ENCODE results near the gene TREML1. TPM values are rescaled to one million over a fixed set of nuclear protein-coding genes. Genes with fewer than 3 reads are reported as not detected.

The TREML1 gene
- total RNA-seq, 3 donors from 2014 or later (not counting 1 experiment from before 2014, with no cell fraction given): 1.4 to 8.6 (median 3.4) TPM

- Histone ChIP-seq H3K4me1 (ENCODE audit: control insufficient read depth, insufficient read depth, low read length) (peaks cover 21% of the 10 kb centered on the region), H3K27ac (ENCODE audit: low read length) (no peak overlapping the region), H3K4me3 (ENCODE audit: low read length) (no peak overlapping the region), H3K36me3 (ENCODE audit: control insufficient read depth, insufficient read depth, low read length) (no peaks in the 10 kb centered on the region), H3K9me3 (ENCODE audit: control insufficient read depth, insufficient read depth, low read length) (no peaks in the 10 kb centered on the region), H3K27me3 (ENCODE audit: control insufficient read depth, insufficient read depth, low read length) (peaks cover 3% of the 10 kb centered on the region)
- no peak for ATAC-seq
- TF ChIP-seq, protein P1, sequence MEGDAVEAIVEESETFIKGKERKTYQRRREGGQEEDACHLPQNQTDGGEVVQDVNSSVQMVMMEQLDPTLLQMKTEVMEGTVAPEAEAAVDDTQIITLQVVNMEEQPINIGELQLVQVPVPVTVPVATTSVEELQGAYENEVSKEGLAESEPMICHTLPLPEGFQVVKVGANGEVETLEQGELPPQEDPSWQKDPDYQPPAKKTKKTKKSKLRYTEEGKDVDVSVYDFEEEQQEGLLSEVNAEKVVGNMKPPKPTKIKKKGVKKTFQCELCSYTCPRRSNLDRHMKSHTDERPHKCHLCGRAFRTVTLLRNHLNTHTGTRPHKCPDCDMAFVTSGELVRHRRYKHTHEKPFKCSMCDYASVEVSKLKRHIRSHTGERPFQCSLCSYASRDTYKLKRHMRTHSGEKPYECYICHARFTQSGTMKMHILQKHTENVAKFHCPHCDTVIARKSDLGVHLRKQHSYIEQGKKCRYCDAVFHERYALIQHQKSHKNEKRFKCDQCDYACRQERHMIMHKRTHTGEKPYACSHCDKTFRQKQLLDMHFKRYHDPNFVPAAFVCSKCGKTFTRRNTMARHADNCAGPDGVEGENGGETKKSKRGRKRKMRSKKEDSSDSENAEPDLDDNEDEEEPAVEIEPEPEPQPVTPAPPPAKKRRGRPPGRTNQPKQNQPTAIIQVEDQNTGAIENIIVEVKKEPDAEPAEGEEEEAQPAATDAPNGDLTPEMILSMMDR (IDR thresholded peaks at IDR 0.05): no peak
- Mint-ChIP-seq H3K27ac (no peak overlapping the region), H3K4me1 (peaks cover 9 to 25% of the 10 kb centered on the region in 2 donors), H3K9me3 (no peaks in the 10 kb centered on the region), H3K36me3 (no peaks in the 10 kb centered on the region), H3K27me3 (ENCODE audit: low read depth in 2 of 2) (peaks cover 8 to 12% of the 10 kb centered on the region in 2 donors), H3K4me3 (no peak overlapping the region)
- intact Hi-C loops (cut with micrococcal nuclease): loop anchor here (5.0 kb wide), 1 partner anchor 174 kb away; no protein-coding TSS in a partner anchor
- 60% methylated on average over 1 of the region's 1 CpG for WGBS (ENCODE audit: insufficient coverage)
- no peak for DNase-seq
Observed at GRCh38 chr6:41181566-41181965, 27.4 kb upstream of the TREML1 start.

- Mint-ChIP-seq H3K4me1 (peaks cover 9 to 17% of the 10 kb centered on the region in 2 donors), H3K27me3 (ENCODE audit: low read depth in 2 of 2) (peaks cover 18 to 24% of the 10 kb centered on the region in 2 donors), H3K27ac (no peak overlapping the region), H3K9me3 (no peaks in the 10 kb centered on the region), H3K4me3 (no peak overlapping the region), H3K36me3 (no peaks in the 10 kb centered on the region)
- intact Hi-C loops (cut with micrococcal nuclease): no loop called here
- no peak overlapping the region for H3K4me3 ChIP-seq (ENCODE audit: low read length)
- ATAC-seq (no peak), DNase-seq (no peak)
- no peaks in the 10 kb centered on the region for H3K9me3 ChIP-seq (ENCODE audit: control insufficient read depth, insufficient read depth, low read length)
- no peaks in the 10 kb centered on the region for H3K36me3 ChIP-seq (ENCODE audit: control insufficient read depth, insufficient read depth, low read length)
- TF ChIP-seq, protein P1 (IDR thresholded peaks at IDR 0.05): no peak
- 95% methylated on average over 3 of the region's 4 CpGs for WGBS (ENCODE audit: insufficient coverage)
- no peak overlapping the region for H3K27ac ChIP-seq (ENCODE audit: low read length)
- H3K27me3 ChIP-seq (ENCODE audit: control insufficient read depth, insufficient read depth, low read length): peaks cover 3% of the 10 kb centered on the region
- peaks cover 11% of the 10 kb centered on the region for H3K4me1 ChIP-seq (ENCODE audit: control insufficient read depth, insufficient read depth, low read length)
Observed at GRCh38 chr6:41179163-41179562, 25.0 kb upstream of the TREML1 start.

GRCh38 chr6:41177695-41178094 lies 23.5 kb upstream of the TREML1 start:
- Histone ChIP-seq H3K36me3 (ENCODE audit: control insufficient read depth, insufficient read depth, low read length) (no peaks in the 10 kb centered on the region), H3K27me3 (ENCODE audit: control insufficient read depth, insufficient read depth, low read length) (peaks cover 3% of the 10 kb centered on the region), H3K27ac (ENCODE audit: low read length) (no peak overlapping the region), H3K4me1 (ENCODE audit: control insufficient read depth, insufficient read depth, low read length) (peaks cover 8% of the 10 kb centered on the region), H3K9me3 (ENCODE audit: control insufficient read depth, insufficient read depth, low read length) (no peaks in the 10 kb centered on the region), H3K4me3 (ENCODE audit: low read length) (no peak overlapping the region)
- TF ChIP-seq, protein P1 (IDR thresholded peaks at IDR 0.05): no peak
- Mint-ChIP-seq H3K27ac (no peak overlapping the region), H3K27me3 (ENCODE audit: low read depth in 2 of 2) (peaks cover 18 to 24% of the 10 kb centered on the region in 2 donors), H3K4me3 (no peak overlapping the region), H3K4me1 (peaks cover 9 to 15% of the 10 kb centered on the region in 2 donors), H3K36me3 (no peaks in the 10 kb centered on the region), H3K9me3 (no peaks in the 10 kb centered on the region)
- intact Hi-C loops (cut with micrococcal nuclease): no loop called here
- DNase-seq: no peak
- WGBS (ENCODE audit: insufficient coverage): 100% methylated on average over 2 of the region's 2 CpGs
- ATAC-seq: no peak

DNA sequence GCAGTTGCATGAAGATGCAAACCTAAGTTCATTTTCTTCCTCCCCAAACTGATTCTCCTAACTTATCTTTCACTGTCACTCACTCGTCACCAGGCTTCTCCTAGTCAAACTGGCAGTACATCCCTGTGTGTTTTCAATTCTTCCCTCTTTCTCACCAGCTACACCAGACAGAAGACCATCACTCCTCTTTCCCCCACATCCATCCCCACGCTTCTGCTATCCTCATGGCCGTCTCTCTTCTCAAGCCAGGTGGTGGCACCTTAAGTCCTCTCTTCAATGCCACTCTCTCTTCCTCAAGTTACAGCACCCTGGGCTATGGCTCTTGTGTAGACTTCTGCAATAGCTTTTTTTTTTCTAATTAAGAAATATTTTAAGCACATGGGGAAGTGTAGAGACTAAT lies 23.1 kb upstream of the TREML1 start:
- no peak overlapping the region for H3K27ac Mint-ChIP-seq
- no peak for ATAC-seq
- Histone ChIP-seq H3K27ac (ENCODE audit: low read length) (no peak overlapping the region), H3K27me3 (ENCODE audit: control insufficient read depth, insufficient read depth, low read length) (peaks cover 3% of the 10 kb centered on the region), H3K36me3 (ENCODE audit: control insufficient read depth, insufficient read depth, low read length) (no peaks in the 10 kb centered on the region), H3K4me3 (ENCODE audit: low read length) (no peak overlapping the region), H3K9me3 (ENCODE audit: control insufficient read depth, insufficient read depth, low read length) (no peaks in the 10 kb centered on the region), H3K4me1 (ENCODE audit: control insufficient read depth, insufficient read depth, low read length) (peaks cover 8% of the 10 kb centered on the region)
- DNase-seq: no peak
- H3K4me3 Mint-ChIP-seq: no peak overlapping the region
- no peaks in the 10 kb centered on the region for H3K36me3 Mint-ChIP-seq
- peaks cover 7 to 12% of the 10 kb centered on the region in 2 donors for H3K4me1 Mint-ChIP-seq
- WGBS (ENCODE audit: insufficient coverage): 75% methylated on average over 3 of the region's 3 CpGs
- H3K27me3 Mint-ChIP-seq (ENCODE audit: low read depth in 2 of 2): peaks cover 18 to 24% of the 10 kb centered on the region in 2 donors
- intact Hi-C loops (cut with micrococcal nuclease): no loop called here
- H3K9me3 Mint-ChIP-seq: no peaks in the 10 kb centered on the region
- TF ChIP-seq, protein P1 (IDR thresholded peaks at IDR 0.05): no peak

Measured in natural killer cell (primary cell).